Right ventricle myocardium inferior (tissue), 1 donor: ENCODE measurements around the gene RGMA. TPM values are rescaled to one million over a fixed set of nuclear protein-coding genes. Genes with fewer than 3 reads are reported as not detected.
"Not testable (repeated sequence)": the region's sequence is repeated elsewhere in the genome, so short reads cannot be mapped to it uniquely, and the experiment has no call there.

ENCODE experiments used
- ATAC-seq: fragments of 200-7000 bp; cut with Tn5 transposase; one replicate; pipeline ENCODE4 v1.9.1; 2020; ENCODE audit warnings: mild to moderate bottlenecking, moderate library complexity
- DNase-seq: peaks from one replicate; pipeline ENCODE4 v3.0.0; 2021; ENCODE audit errors: missing footprints
- intact Hi-C: fragments of 100-400 bp; cut with DNase I; formaldehyde crosslinking; loops from one replicate; pipeline ENCODE4 v1.11.0; 2022
- total RNA-seq: library from RNA; stranded (reverse); fragmentation: NEBNext Ultra II Directional; extraction: Animal tissue kit (Norgen Biotek cat#: 25700); gene quantifications from one replicate; pipeline ENCODE4 v1.2.1, GENCODE V29; 2021
- donor health status: DM: no; HTN: yes; CAD: no; lungs with severe emphysema.

The RGMA gene
- total RNA-seq, 1 donor from 2014 or later = 35.2 TPM

- intact Hi-C loops = loop anchor here (5.0 kb wide), 1 partner anchor 40 kb away; no protein-coding TSS in a partner anchor
- ATAC-seq = no peak
- no peak for DNase-seq
These were observed 17.0 kb downstream of the RGMA start for GRCh38 chr15:93072011-93072410.

DNA sequence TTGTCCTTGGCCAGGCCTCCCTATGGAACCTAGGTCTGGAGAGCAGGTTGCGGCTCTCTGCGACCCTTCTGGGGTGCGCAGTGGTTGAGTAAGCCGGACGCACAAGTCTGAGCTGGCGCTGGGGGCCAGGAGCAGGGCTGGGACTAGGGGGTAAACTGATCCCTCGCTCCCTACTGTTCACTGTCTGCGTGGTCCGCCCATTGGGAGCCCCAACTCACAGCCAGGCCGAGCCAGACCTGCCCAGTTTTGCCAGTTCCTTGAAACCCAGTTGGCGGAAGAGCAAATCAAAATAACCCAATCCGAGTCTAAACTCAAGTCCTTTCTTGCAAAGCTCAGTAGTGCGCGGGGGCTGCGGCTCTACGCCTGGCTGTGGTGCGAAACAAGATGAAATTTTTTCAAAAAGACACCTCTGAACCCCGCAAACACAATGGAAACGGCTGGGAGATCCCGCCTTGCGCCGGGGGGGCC is 17.5 kb downstream of the RGMA start:
- ATAC-seq = no peak
- no peak for DNase-seq
- intact Hi-C loops = loop anchor here (5.0 kb wide), 1 partner anchor 39 kb away; no protein-coding TSS in a partner anchor

DNA sequence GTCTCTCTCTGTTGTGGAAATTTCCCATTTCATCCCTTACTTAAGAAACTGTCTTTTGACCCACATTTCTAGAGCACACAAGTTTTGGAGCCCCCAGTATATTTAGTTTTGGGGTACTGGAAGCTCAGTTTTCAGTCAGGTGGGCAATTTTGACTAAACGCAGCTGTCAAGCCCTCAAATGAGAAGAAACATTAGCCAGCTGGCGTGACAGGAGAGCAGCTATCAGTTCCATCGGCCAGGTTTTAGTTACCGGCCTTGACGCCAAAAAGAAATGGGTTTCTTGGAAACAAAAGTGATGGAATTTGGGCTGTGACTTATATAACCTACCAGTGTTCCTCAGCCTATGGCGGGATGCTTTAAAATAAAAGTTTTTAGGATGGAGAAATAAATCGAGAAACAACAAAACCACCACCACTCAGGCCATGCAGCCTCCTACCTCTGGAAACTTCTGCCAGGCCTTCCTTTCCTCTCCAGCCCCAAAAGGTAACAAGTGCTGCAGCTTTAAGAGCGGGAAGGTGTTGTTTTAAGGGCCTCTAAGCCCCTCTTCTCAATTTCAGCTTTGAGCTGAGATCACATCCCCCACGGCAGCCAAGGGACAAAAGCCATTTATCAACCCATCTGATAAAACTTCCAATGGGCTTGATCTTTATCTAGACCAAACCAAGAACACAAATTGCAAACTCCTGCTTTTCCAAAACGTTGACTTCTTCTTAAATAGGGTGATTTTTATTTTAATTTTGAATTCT is 18.3 kb downstream of the RGMA start:
- intact Hi-C loops = loop anchor here (5.0 kb wide), 1 partner anchor 38 kb away; no protein-coding TSS in a partner anchor
- DNase-seq (no peak), ATAC-seq (no peak)

DNA sequence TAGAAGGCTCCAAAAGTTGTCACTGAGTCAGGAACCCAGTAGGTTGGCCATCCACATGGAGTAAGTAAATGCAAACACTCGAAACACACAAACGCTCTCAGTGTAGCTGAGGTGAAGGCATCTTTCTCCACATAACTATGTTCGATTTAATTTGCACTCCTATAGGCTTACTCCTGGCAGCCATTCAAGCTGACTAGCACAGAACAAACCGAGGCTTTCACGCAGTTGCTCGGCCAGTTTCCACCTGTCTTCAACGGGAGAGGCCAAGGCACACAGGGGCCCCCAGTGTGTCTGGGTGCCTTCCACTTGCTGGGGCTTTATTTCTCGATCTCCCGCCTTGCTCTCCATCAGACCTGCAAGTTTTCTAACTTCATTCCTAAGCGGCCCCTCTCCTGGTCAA is 18.9 kb downstream of the RGMA start:
- intact Hi-C loops = loop anchor here (5.0 kb wide), 1 partner anchor 38 kb away; no protein-coding TSS in a partner anchor
- ATAC-seq (no peak), DNase-seq (no peak)

DNA sequence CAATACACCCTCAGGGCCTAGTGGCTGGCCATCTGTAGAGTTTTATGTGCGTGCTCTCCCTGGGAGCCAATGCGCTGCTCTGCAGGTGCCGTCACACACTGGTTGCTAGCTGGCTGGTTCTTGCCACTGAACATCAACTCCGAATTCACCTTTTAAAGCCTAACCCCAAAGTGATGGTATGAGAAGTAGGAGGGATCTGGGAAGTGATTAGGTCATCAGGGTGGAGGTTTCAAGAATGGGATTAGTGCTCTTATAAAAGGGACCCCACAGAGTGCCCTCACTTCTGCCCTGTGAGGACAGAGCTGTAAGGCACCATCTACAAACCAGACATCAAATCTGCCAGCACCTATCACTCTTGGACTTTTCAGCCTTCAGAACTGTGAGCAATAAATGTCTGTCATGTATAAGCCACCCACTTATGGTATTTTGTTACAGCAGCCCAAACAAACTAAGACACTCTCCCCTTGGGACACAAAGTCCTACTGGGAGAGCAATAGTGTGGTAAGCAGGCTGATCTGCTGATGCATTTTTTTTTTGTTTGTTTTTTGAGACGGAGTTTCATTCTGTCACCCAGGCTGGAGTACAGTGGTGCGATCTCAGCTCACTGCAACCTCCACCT is 20.3 kb downstream of the RGMA start:
- intact Hi-C loops = no loop called here
- ATAC-seq = no peak
- DNase-seq = no peak

- intact Hi-C loops = no loop called here
- DNase-seq = no peak
- ATAC-seq = no peak
These were observed 21.3 kb downstream of the RGMA start for GRCh38 chr15:93067649-93068085.

DNA sequence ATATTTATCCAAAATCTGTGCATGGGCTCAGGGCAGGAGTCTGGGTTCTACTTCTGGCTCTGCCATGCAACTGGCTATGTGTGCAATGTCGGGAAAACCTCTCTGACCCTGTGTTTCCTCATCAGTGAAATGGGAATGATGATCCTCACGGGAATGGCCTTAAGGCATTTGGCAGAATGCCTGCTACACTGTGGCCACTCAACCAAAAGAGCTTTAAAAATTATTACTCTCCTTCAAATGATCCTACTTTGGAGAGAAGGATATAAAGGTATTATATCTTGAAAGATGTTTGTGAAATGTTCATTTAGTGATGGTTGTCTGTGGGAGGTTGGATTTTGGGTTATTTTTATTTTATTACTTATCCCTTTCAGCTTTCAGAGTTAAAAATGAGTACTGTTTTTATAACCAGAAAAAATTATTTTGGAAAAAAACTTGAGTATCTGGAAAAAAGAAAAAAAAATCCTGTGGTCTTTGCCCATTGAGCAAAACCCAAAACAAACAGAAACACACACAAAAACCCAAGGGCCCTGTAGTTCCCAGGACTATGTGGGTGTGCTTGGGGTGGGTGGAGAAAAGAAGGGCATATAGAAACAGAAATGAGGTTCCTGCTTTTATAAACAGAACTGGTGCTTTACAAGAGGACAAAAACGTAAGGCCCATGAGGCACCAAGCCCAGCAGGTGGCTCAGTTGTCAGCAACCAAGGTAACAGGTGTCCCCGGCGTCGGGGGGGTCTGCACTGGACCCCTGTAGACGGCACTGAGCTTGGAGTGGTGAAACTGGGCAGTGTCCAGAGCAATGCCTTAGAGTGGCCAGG is 22.0 kb downstream of the RGMA start:
- no peak for DNase-seq
- ATAC-seq = peak; percentile 21
- intact Hi-C loops = no loop called here

DNA sequence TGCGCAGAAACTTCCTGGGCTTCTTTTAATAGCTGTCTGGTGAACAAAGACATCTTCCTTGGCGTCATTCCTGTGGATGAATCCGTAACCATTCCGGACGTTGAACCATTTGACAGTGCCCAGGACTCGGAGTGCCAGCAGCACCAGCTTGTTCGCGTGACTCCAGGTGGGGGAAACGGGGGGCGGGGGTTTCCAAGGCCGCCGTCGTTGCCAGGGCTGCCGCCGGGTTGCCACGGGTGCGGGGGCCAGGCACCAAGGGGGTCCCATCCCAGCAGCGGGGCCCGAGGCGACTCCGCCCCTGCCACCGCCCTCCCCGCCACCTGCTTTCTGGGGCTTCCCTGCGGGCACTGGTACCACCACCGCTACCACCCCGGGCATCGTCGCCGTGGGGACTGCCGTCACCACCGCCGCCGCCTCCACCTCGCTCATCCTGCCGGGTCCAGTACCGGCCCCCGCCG is 22.8 kb downstream of the RGMA start:
- intact Hi-C loops = no loop called here
- DNase-seq = no peak
- no peak for ATAC-seq

- no peak for DNase-seq
- no peak for ATAC-seq
- intact Hi-C loops = no loop called here
These were observed 23.4 kb downstream of the RGMA start for GRCh38 chr15:93065641-93066045.

DNA sequence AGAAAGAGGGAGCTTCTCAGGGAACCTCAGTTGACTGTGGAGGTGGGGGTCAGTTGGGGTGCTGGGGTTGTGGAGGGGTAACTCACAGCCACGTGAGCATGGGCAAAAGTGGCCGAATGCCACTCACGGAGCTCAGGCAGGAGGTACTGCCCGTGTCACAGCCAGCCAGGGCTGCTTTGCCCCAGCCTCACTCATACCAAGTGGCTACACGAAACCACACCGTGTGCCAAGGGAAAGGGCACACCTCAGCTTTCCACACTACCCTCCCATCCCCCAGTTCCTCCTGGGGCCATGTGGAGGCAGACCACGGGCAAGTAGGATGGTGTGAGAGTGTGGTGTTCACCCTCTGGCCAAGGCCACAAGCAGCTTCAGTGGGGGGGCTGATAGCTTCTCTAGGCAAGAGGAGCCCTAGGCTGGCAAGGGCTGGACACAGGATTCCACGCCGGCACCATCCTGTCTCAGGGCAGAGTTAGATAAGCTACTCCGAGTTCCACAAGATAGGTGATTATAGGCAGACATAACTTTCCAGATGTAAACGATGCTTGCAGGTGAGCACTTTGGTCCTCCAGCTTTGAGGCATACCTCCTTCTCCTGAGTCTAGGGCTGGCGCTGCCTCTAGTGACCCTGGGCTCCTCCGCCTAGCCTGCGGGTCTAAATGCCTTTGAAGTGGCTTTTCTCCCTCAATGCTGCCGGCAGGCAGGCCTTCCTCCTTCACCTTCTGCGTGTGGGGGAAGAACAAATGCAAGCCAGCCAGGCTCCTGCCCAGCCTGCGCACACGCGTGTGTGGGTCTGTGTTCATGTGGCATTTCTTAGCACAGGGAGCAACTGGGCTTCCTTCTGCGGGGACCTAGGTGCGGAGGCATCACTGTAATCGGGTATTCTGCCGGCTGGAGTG is 25.0 kb downstream of the RGMA start:
- intact Hi-C loops = no loop called here
- DNase-seq = no peak
- no peak for ATAC-seq

GRCh38 chr15:93063262-93063671 is 25.7 kb downstream of the RGMA start:
- DNase-seq (no peak), ATAC-seq (peak; percentile 1)
- intact Hi-C loops = no loop called here

DNA sequence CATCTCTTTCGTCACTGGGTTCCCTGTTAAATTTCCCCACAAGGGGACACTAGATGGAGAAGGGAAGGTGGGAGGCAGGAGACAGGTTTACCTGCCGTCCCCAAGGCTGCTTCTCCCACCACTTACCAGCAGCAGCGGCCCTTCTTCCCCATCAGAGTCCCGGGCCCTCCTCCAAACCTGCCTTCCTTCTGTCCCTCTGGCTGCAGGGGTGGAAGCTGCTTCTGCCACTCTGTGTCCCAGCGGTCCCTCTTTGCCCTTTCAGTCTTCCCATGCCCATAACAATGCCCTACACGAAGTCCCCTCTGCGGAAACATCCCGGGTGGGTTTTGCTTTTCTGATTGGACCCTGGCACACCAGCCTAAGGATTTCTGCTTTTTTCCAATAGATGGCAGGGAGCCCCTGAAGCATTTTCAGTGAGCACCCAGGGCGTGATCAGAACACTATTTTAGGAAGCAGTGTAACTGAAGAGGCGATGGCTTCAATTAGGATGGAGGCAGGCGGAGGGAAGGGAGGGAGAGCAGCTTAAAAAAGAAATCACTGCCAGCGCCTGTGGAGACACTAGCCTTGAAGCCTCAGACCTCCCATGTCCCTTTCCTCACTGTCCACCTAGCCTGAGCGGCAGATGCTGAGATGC is 26.3 kb downstream of the RGMA start:
- DNase-seq, intact Hi-C loops: not testable (repeated sequence)
- peak; percentile 30 for ATAC-seq

DNA sequence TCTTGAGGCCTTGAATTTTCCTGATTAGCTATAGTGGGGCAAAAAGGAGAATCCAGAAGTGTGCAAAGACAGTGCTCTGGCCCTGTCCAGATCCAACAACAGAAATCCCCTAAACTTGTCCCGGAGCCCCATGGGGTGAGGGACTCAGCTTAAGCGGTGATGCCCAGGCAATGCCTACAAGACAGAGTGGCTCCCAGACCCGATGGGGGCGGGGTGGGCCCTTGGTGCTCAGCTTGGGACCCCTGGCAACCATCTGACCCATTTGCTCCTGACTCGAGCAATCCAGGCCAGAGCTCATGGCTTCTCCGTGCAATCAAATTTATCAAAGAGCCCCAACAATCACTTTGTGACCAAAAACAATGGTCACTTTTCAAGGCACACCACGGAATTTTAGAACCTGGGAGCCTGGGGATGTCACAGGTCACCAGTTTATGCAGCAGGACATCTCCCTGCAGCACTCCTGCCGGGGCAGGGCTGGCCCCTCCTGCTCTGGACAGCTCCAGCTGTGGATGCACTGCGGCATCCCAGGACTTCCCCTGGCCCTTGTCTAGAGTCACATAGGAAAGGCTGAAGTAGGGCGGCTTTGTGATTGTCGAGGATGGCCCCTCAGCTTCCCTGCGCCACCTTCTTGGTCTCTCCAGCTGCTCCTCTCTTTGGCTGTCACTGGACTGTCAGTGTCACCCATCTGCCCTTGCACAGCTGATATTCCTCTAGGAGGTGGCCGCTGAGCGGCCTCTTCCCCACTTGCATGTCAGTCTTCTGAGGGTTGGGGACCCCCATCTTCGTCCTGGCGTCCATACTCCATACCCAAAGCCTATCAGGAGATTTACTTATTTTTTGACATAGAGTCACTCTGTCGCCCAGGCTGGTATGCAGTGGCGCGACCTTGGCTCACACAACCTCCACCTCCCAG is 28.4 kb downstream of the RGMA start:
- intact Hi-C loops = no loop called here
- DNase-seq (no peak), ATAC-seq (no peak)

- intact Hi-C loops = no loop called here
These were observed 29.6 kb downstream of the RGMA start for GRCh38 chr15:93059442-93059841.

GRCh38 chr15:93058904-93059427 is 30.0 kb downstream of the RGMA start:
- DNase-seq = no peak
- intact Hi-C loops = no loop called here
- ATAC-seq = no peak

More at GRCh38 chr15:93059442-93059841, 29.6 kb downstream of the RGMA start:
- ATAC-seq = no peak
- no peak for DNase-seq

GRCh38 chr15:93058128-93058527 is 30.9 kb downstream of the RGMA start:
- DNase-seq (no peak), ATAC-seq (no peak)
- intact Hi-C loops = no loop called here

DNA sequence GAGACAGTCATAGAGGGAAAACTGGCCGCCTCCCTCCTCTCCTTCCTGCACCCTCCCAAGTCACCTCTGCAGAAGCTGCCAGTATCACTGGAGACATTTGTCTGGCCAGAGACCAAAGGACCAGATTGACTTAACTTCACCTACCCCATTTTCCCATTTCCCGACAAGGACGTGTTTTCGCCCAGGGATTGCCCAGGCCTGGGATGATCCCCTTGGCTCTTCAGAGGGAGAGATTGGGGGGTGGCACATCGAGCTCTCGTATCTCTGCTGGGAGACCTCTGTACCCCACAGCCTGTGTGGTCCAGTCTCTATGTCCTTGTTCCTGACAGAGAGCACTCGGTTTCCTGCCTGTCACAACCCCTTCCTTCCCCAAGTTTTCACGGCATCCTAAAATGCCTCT is 31.4 kb downstream of the RGMA start:
- ATAC-seq = no peak
- DNase-seq = no peak
- intact Hi-C loops = no loop called here
